NCI-H2196 treated with DMSO at 0.1 percent for 48 hours (cell line): ENCODE measurements around the gene GLT8D2.

Source experiments
- DNase-seq: peaks from one replicate; lab custom pipeline; 2025; ENCODE audit not compliant: unreplicated experiment; lab: John Stamatoyannopoulos, UW

GLT8D2 gene

DNA sequence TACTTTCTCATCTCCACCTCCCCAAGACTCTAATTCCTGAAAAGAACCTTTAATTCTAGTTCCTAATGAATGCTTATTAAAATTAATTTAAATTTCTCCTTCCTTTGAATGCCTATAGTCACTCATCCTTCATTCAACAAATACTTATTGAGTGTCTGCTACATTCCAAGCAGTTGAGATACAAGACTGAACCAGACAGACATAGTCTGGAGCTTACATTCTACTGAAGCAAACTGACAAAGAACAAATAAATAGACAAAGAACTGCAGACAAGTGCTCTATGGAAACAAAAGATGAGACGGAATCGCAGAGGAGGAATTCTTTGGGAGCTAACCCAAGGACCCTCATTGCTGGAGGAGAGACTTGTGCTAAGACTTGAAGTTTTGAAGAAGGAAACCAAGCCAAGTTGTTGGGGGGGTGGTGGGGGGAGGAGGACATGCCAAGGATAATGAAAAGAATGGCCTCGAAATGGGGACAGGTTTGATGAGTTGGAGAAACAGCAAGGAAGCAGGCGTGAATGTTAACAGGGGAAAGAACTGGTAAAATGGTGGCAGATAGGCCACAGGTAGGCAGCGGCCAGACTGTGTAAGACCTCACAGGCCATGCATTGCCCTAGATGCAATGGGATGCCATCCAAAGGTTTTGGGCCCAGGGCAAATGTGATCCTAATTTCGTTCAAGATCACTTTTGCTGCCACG, 94.0 kb downstream of the GLT8D2 start:
- no peak for DNase-seq

DNA sequence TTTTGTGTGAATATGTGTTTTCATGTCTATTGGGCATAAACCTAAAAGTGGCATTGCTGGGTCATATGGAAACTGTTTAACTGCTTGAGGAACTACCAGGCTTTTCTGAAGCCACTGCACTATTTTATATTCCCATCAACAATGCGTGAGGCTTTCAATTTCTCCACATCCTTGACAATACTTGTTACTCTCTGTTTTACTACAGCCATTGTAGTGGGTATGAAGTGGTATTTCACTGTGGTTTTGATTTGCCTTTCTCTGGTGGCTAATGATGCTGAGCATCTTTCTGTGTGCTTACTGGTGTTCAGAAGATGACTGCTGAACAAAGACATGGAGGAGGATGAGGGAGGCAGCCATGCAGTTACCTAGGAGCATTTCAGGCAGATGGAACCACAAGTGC, 97.5 kb downstream of the GLT8D2 start:
- no peak for DNase-seq

- DNase-seq: no peak
These were observed 101.1 kb downstream of the GLT8D2 start for GRCh38 chr12:103948746-103949406.

DNA sequence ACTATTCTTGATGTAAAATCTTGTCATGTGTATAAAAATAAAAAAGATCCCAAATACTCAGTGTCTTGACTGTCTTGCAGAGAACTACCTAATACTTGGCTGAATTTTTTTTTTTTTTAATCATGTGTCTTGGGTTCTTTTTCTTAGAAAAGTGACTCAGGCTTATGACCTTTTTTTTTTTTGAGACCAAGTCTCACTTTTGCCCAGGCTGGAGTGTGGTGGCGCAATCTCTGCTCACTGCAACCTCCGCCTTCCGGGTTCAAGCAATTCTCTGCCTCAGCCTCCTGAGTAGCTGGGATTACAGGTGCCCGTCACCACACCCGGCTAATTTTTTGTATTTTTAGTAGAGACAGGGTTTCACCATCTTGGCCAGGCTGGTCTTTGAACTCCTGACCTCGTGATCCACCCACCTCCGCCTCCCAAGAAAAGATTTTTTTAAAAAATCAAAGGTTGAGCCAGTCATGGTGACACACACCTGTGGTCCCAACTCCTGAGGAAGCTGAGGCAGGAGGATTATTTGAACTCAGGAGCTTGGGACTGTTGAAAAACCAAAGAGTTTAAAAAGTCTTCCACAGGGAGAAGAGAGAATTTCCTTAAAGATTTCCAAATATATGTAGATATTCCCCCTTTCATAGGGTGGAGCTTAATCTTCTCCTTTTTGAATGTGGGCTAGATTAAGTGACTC, 102.0 kb downstream of the GLT8D2 start:
- DNase-seq: no peak

- DNase-seq: no peak
These were observed 105.0 kb downstream of the GLT8D2 start for GRCh38 chr12:103944964-103945363.
